Stimulated activated CD4-positive, alpha-beta T cell treated with anti-CD3 and anti-CD28 coated beads, TNF-alpha, amount 100 ng/mL, for 24 hours (primary cell): Measurements from ENCODE around the gene ETS1.

Source experiments
- DNase-seq, 3 experiments: peaks; one replicate each; pipeline ENCODE4 v3.0.0-alpha.2; 2020; ENCODE audit warnings: low read depth in 3 of 3

ETS1 gene

GRCh38 chr11:128503245-128503991, 83.9 kb downstream of the ETS1 start:
- DNase-seq: no peak

GRCh38 chr11:128502726-128503125, 84.6 kb downstream of the ETS1 start:
- no peak for DNase-seq

GRCh38 chr11:128501632-128502549, 85.5 kb downstream of the ETS1 start:
- DNase-seq: no peak

- no peak for DNase-seq
Measured at GRCh38 chr11:128501008-128501407, 86.3 kb downstream of the ETS1 start.

- DNase-seq: no peak
Measured at GRCh38 chr11:128500493-128500892, 86.9 kb downstream of the ETS1 start.

- no peak for DNase-seq
Measured at GRCh38 chr11:128499613-128500253, 87.6 kb downstream of the ETS1 start.

- no peak for DNase-seq
Measured at GRCh38 chr11:128498721-128499245, 88.6 kb downstream of the ETS1 start.

GRCh38 chr11:128497776-128498095, 89.6 kb downstream of the ETS1 start:
- no peak for DNase-seq

GRCh38 chr11:128497061-128497775, 90.1 kb downstream of the ETS1 start:
- no peak for DNase-seq

- DNase-seq: no peak
Measured at GRCh38 chr11:128496692-128497060, 90.7 kb downstream of the ETS1 start.

- no peak for DNase-seq
Measured at GRCh38 chr11:128496249-128496648, 91.1 kb downstream of the ETS1 start.

- no peak for DNase-seq
Measured at GRCh38 chr11:128494418-128495332, 92.7 kb downstream of the ETS1 start.

- no peak for DNase-seq
Measured at GRCh38 chr11:128493570-128493965, 93.8 kb downstream of the ETS1 start.

GRCh38 chr11:128492903-128493569, 94.3 kb downstream of the ETS1 start:
- DNase-seq: no peak

- no peak for DNase-seq
Measured at GRCh38 chr11:128492461-128492860, 94.9 kb downstream of the ETS1 start.

- no peak for DNase-seq
Measured at GRCh38 chr11:128491195-128491936, 96.0 kb downstream of the ETS1 start.

- DNase-seq: no peak
Measured at GRCh38 chr11:128490092-128490491, 97.3 kb downstream of the ETS1 start.

- no peak for DNase-seq
Measured at GRCh38 chr11:128488471-128488870, 98.9 kb downstream of the ETS1 start.

GRCh38 chr11:128487978-128488377, 99.4 kb downstream of the ETS1 start:
- DNase-seq: no peak
